Stomach (tissue), 9 donors: ENCODE data around the gene COL8A2. TPM values are rescaled to one million over a fixed set of nuclear protein-coding genes. Genes with fewer than 3 reads are reported as not detected.

Source experiments
- DNase-seq, 2 donors: peaks; one replicate each; pipeline versions ENCODE4 v3.0.0 to v3.0.0-alpha.2; 2013 to 2019
- H3K27ac ChIP-seq, 5 donors: fragments of 200-600 bp in 4 of 5; sonication (generic) in 4 of 5; one replicate each; pipeline ENCODE4 v1.5.1; 2013 to 2019; ENCODE audit warnings: mild to moderate bottlenecking in 1 of 5, moderate library complexity in 1 of 5
- H3K27me3 ChIP-seq, 3 donors: fragments of 200-600 bp; sonication (generic); one replicate each; pipeline ENCODE4 v1.5.1; 2017 to 2019; ENCODE audit warnings: mixed run types in 1 of 3
- H3K36me3 ChIP-seq, 4 donors: fragments of 200-600 bp; sonication (generic); 1 replicate in 3 of 4; 2 replicates in 1 of 4; pipeline ENCODE4 v1.5.1; 2016 to 2019
- H3K4me1 ChIP-seq, 4 donors: fragments of 200-600 bp; sonication (generic); one replicate each; pipeline ENCODE4 v1.5.1; 2016 to 2019
- H3K4me3 ChIP-seq, 4 donors: fragments of 200-600 bp; sonication (generic) in 3 of 4; one replicate each; pipeline ENCODE4 v1.5.1; 2016 to 2019; ENCODE audit warnings: mild to moderate bottlenecking in 1 of 4
- H3K9me3 ChIP-seq, 4 donors: fragments of 200-600 bp; sonication (generic); one replicate each; pipeline ENCODE4 v1.5.1; 2016 to 2019
- CTCF ChIP-seq, 7 experiments: fragments of 450-650 bp in 4 of 7; fragments of 200-600 bp in 3 of 7; sonication (generic) in 3 of 7; IDR thresholded peaks; one replicate each; pipeline ENCODE4 v1.5.1; 2016 to 2019; ENCODE audit warnings: antibody characterized with exemption in 7 of 7, control low read depth in 2 of 7, mild to moderate bottlenecking in 1 of 7
- EP300 ChIP-seq: sonication (generic); formaldehyde crosslinking; IDR thresholded peaks from one replicate; pipeline ENCODE4 v1.6.1; 2017; ENCODE audit warnings: antibody characterized with exemption
- POLR2A ChIP-seq, 4 donors: fragments of 450-650 bp; IDR thresholded peaks; one replicate each; pipeline ENCODE4 v1.6.1; 2016; ENCODE audit warnings: antibody characterized with exemption in 4 of 4, control low read depth in 2 of 4, mild to moderate bottlenecking in 1 of 4, moderate library complexity in 1 of 4
- POLR2AphosphoS5 ChIP-seq, 3 donors: sonication (generic); formaldehyde crosslinking; IDR thresholded peaks; one replicate each; pipeline ENCODE4 v1.6.1; 2016; ENCODE audit warnings: antibody characterized with exemption in 3 of 3
- WGBS, 5 donors: extraction: QIAGEN DNeasy Blood & Tissue Kit in 3 of 5; methylation state at CpG; one replicate each; pipeline versions ENCODE4 v1.1.5 to v1.1.7; 2013 to 2018; 5-methylcytosine and 5-hydroxymethylcytosine counted together
- intact Hi-C: fragments of 100-400 bp; cut with DNase I; formaldehyde crosslinking; loops from one replicate; pipeline ENCODE4 v1.15.1; 2023; ENCODE audit warnings: low total_unique reads
- polyA plus RNA-seq, 3 donors: library from polyadenylated mRNA; stranded (reverse); fragments of 200-250 nt; gene quantifications; one replicate each; pipeline ENCODE4 v1.2.3, GENCODE V29; 2013
- total RNA-seq, 5 donors: library from RNA; depleted of rRNA; stranded (reverse); fragments of >200 nt; gene quantifications; one replicate each; pipeline versions ENCODE4 v1.1.0 to v1.2.3, GENCODE V29; 2014 to 2016
- donor health status: healthy with polysubstance abuse.
- donor health status: Bipolar disorder and iron deficiency.
- donor health status: healthy.

The COL8A2 gene
- total and polyA plus RNA-seq, 8 donors: 0.92 to 19.2 (median 4.3) TPM

- TF ChIP-seq EP300 (no peak), POLR2A (IDR thresholded peaks at IDR 0.05) (no peak), CTCF (IDR thresholded peaks at IDR 0.05) (no peak), POLR2AphosphoS5 (IDR thresholded peaks at IDR 0.05) (no peak)
- no peak for DNase-seq
- H3K27ac ChIP-seq: peak overlapping the region in 4 of 5 donors; percentile 62 to 80 (median 64)
- WGBS, 5 donors: 74 to 83% (median 77%) methylated on average over 5 of the region's 5 CpGs
- H3K9me3 ChIP-seq: no peaks in the 10 kb centered on the region
- no peaks in the 10 kb centered on the region for H3K27me3 ChIP-seq
- no peak overlapping the region for H3K4me3 ChIP-seq
- peaks cover 19 to 64% (median 41%) of the 10 kb centered on the region in 4 donors for H3K4me1 ChIP-seq
- intact Hi-C loops: loop anchor here (5.0 kb wide), 1 partner anchor 40 kb away; no protein-coding TSS in a partner anchor
- H3K36me3 ChIP-seq: peaks cover 24 to 47% (median 45%) of the 10 kb centered on the region in 4 donors
Measured at GRCh38 chr1:36137226-36137625, 12.2 kb upstream of the COL8A2 start.

- H3K27ac ChIP-seq: peak overlapping the region in 4 of 5 donors; percentile 62 to 80 (median 64)
- 14 to 61% (median 35%) methylated on average over 1 of the region's 1 CpG for WGBS, 5 donors
Measured at GRCh38 chr1:36136535-36136934, 11.5 kb upstream of the COL8A2 start.

GRCh38 chr1:36135796-36136195 is 10.8 kb upstream of the COL8A2 start:
- H3K27ac ChIP-seq: peak overlapping the region in 4 of 5 donors; percentile 62 to 80 (median 64)
- no peaks in the 10 kb centered on the region for H3K27me3 ChIP-seq
- TF ChIP-seq POLR2A (IDR thresholded peaks at IDR 0.05): no peak
- TF ChIP-seq EP300: no peak
- TF ChIP-seq POLR2AphosphoS5 (IDR thresholded peaks at IDR 0.05): no peak
- TF ChIP-seq CTCF (IDR thresholded peaks at IDR 0.05): no peak
- DNase-seq: no peak
- peaks cover 24 to 47% (median 45%) of the 10 kb centered on the region in 4 donors for H3K36me3 ChIP-seq
- peaks cover 17 to 60% (median 37%) of the 10 kb centered on the region in 4 donors for H3K4me1 ChIP-seq
- no peak overlapping the region for H3K4me3 ChIP-seq
- intact Hi-C loops: loop anchor here (5.0 kb wide), 1 partner anchor 38 kb away; no protein-coding TSS in a partner anchor
- H3K9me3 ChIP-seq: no peaks in the 10 kb centered on the region

More at GRCh38 chr1:36136535-36136934, 11.5 kb upstream of the COL8A2 start:
- Histone ChIP-seq H3K9me3 (no peaks in the 10 kb centered on the region), H3K27me3 (no peaks in the 10 kb centered on the region), H3K4me3 (no peak overlapping the region), H3K4me1 (peaks cover 19 to 60% (median 37%) of the 10 kb centered on the region in 4 donors), H3K36me3 (peaks cover 24 to 47% (median 45%) of the 10 kb centered on the region in 4 donors)
- intact Hi-C loops: loop anchor here (5.0 kb wide), 1 partner anchor 39 kb away; no protein-coding TSS in a partner anchor
- DNase-seq: no peak
- TF ChIP-seq POLR2AphosphoS5 (IDR thresholded peaks at IDR 0.05) (peak in 1 of 3 donors; percentile 71), CTCF (IDR thresholded peaks at IDR 0.05) (no peak)

DNA sequence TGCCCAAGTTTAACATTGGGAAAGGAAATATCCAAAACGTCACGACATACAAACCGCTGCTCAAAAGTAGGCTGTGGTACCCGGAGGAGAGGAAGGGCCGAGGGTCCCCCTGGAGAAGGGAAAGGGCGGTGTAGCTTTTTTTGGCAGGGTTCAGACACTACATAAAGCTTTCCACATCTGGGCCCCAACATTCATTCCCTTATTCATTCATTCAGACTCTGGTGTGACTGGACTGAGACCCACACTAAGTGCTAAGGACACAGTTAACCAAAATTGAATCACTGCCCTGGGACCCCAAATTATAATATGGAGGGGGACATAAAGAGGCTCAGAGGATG is 10.3 kb upstream of the COL8A2 start:
- intact Hi-C loops: loop anchor here (5.0 kb wide), 1 partner anchor 38 kb away; no protein-coding TSS in a partner anchor
- Histone ChIP-seq H3K9me3 (no peaks in the 10 kb centered on the region), H3K36me3 (peaks cover 24 to 46% (median 45%) of the 10 kb centered on the region in 4 donors), H3K27ac (peak overlapping the region in 4 of 5 donors; percentile 62 to 80 (median 64)), H3K27me3 (no peaks in the 10 kb centered on the region), H3K4me3 (no peak overlapping the region), H3K4me1 (peaks cover 12 to 56% (median 35%) of the 10 kb centered on the region in 4 donors)
- 62 to 69% (median 65%) methylated on average over 6 of the region's 6 CpGs for WGBS, 5 donors
- TF ChIP-seq EP300 (no peak), POLR2A (IDR thresholded peaks at IDR 0.05) (no peak), POLR2AphosphoS5 (IDR thresholded peaks at IDR 0.05) (no peak)
- no peak for DNase-seq
